Fibroblast of the aortic adventitia (primary cell): Measurements from ENCODE around the gene PRSS33. TPM values are rescaled to one million over a fixed set of nuclear protein-coding genes. Genes with fewer than 3 reads are reported as not detected.

ENCODE experiments used
- DNase-seq: peaks from one replicate; pipeline ENCODE4 v3.0.0-alpha.2; 2010; ENCODE audit warnings: low read depth
- H3K4me3 ChIP-seq: 2 replicates; pipeline ENCODE4 v1.5.1; 2011; ENCODE audit warnings: low read depth, mild to moderate bottlenecking, control low read depth, low read length, moderate library complexity
- total RNA-seq: library from RNA; depleted of rRNA; stranded (reverse); fragments of >200 nt; gene quantifications from 2 replicates; pipeline ENCODE4 v1.2.3, GENCODE V29; 2012; ENCODE audit warnings: low replicate concordance
- TF ChIP-seq, protein P1 (sequence below): IDR thresholded peaks from 2 replicates; pipeline ENCODE4 v1.5.1; 2011; ENCODE audit warnings: mild to moderate bottlenecking, low read length, control low read depth, inconsistent platforms; ENCODE audit not compliant: insufficient read depth

Gene PRSS33
- total RNA-seq, 1 donor, result not detected

GRCh38 chr16:2782583-2783351 is 4.6 kb downstream of the PRSS33 start:
- TF ChIP-seq, protein P1, sequence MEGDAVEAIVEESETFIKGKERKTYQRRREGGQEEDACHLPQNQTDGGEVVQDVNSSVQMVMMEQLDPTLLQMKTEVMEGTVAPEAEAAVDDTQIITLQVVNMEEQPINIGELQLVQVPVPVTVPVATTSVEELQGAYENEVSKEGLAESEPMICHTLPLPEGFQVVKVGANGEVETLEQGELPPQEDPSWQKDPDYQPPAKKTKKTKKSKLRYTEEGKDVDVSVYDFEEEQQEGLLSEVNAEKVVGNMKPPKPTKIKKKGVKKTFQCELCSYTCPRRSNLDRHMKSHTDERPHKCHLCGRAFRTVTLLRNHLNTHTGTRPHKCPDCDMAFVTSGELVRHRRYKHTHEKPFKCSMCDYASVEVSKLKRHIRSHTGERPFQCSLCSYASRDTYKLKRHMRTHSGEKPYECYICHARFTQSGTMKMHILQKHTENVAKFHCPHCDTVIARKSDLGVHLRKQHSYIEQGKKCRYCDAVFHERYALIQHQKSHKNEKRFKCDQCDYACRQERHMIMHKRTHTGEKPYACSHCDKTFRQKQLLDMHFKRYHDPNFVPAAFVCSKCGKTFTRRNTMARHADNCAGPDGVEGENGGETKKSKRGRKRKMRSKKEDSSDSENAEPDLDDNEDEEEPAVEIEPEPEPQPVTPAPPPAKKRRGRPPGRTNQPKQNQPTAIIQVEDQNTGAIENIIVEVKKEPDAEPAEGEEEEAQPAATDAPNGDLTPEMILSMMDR, result no peak
- H3K4me3 ChIP-seq, result no peak overlapping the region

GRCh38 chr16:2779978-2780898 is 7.1 kb downstream of the PRSS33 start:
- no peak overlapping the region for H3K4me3 ChIP-seq
- no peak for DNase-seq
- TF ChIP-seq, protein P1, result no peak

More at GRCh38 chr16:2782583-2783351, 4.6 kb downstream of the PRSS33 start:
- DNase-seq, result no peak

DNA sequence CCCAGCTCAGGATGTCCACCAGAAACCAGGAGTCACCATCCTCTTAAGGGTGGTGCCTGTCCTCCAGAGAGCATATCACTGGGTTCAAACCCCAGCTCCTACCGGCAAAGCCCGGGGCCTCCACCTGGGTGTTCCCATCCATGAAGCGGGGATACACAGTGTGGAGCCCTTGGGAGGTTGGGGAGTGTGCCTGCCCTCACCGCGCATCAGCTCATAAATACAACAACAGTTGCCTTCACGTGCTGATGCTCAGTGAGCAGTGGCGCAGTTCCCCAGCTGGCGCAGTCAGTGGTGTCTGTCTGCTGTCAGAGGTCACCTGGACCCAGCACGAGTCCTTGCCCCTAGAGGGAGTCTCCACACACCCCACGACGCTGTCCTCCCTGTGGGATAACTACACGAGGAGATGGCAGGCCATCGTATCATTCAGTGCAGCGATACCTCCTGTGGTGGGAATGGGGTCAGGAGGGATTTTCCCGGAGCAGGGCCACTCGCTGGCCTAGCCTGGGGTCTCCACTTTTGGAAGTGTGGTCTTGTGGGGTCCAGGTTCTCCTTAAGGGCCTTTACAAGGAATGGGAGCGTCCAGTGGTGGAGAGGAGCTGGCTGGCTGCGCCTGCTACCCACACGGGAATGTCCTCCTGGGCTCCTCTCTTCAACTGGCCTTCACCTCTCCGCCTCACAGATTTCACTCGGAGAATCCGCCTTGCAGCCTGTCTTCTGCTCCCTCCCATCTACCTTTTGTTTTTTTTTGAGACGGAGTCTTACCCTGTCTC is 8.0 kb downstream of the PRSS33 start:
- TF ChIP-seq, protein P1, result no peak
- no peak overlapping the region for H3K4me3 ChIP-seq
- no peak for DNase-seq

DNA sequence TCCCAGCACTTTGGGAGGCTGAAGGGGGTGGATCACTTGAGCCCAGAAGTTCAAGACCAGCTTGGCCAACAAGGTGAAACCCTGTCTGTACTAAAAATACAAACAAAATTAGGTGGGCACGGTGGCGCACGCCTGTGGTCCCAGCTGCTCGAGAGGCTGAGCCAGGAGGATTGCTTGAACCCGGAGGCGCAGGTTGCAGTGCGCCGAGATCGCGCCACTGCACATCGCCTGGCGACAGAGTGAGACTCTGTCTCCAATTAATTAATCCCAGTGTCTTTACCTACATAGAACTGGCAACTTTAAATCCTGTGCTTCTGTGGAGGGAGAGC is 8.8 kb downstream of the PRSS33 start:
- TF ChIP-seq, protein P1, result no peak
- no peak for DNase-seq
- H3K4me3 ChIP-seq, result peak overlapping the region; percentile 95

DNA sequence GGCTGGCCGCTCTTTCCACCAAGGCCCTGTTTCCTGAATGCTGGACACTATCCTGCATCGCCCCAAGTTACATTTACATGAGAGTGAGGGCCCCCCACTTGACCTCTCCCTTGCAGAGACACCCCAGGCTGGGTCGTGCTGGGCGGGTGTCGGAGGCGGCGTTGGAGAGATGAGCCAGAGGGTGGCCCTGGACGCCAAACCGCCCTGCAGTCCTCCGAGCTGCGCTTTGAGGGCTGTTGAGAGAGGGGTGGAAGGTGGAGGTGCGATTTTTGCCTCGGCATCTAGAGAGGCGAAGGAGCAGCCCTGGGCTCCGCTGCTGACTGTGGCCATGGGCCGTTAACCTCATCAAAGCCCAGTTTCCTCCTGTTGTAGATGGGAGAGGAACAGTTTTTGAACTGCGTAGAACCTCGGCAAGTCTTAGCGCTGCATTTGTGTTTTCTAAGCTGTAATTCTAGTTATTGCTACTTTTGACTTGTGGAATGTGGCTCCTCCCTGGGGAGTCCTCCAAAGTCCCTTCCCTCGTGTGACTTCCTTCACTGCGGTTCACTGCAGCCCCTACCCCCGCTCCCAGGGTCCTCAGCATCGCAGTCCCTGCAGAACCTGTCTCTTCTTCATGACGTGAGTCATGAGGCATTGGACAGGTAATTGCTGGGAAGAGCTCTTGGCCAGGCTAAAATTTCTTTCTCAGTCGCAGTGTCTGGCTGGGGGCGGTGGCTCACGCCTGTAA is 9.3 kb downstream of the PRSS33 start:
- TF ChIP-seq, protein P1, result no peak
- peak; percentile 25 for DNase-seq
- peak overlapping the region; percentile 95 for H3K4me3 ChIP-seq
